NK-92 (cell line): ENCODE results near the gene RSAD1.

Experiments
- DNase-seq: peaks from one replicate; lab custom pipeline; 2025; ENCODE audit not compliant: unreplicated experiment; lab: John Stamatoyannopoulos, UW

Gene RSAD1

GRCh38 chr17:50478391-50479381, at the start of gene RSAD1:
Gene RSAD1, plus strand, starts transcription at chr17:50478860. Its CDS starts 25 bp downstream, at chr17:50478885.
- DNase-seq, result no peak

GRCh38 chr17:50429793-50430192, 48.9 kb upstream of the RSAD1 start:
- no peak for DNase-seq

GRCh38 chr17:50430821-50431618, 47.6 kb upstream of the RSAD1 start:
- no peak for DNase-seq

- no peak for DNase-seq
Measured at GRCh38 chr17:50432125-50432762, 46.4 kb upstream of the RSAD1 start.

GRCh38 chr17:50437409-50437808, 41.3 kb upstream of the RSAD1 start:
- no peak for DNase-seq

GRCh38 chr17:50439008-50439407, 39.7 kb upstream of the RSAD1 start:
- no peak for DNase-seq

- no peak for DNase-seq
Measured at GRCh38 chr17:50440172-50440837, 38.4 kb upstream of the RSAD1 start.

- DNase-seq, result no peak
Measured at GRCh38 chr17:50440838-50441829, 37.5 kb upstream of the RSAD1 start.

GRCh38 chr17:50443505-50443974, 35.1 kb upstream of the RSAD1 start:
- DNase-seq, result no peak

GRCh38 chr17:50444841-50445715, 33.6 kb upstream of the RSAD1 start:
- no peak for DNase-seq

GRCh38 chr17:50445730-50446325, 32.8 kb upstream of the RSAD1 start:
- DNase-seq, result no peak

- DNase-seq, result no peak
Measured at GRCh38 chr17:50447870-50448595, 30.6 kb upstream of the RSAD1 start.

GRCh38 chr17:50448643-50449042, 30.0 kb upstream of the RSAD1 start:
- no peak for DNase-seq

- no peak for DNase-seq
Measured at GRCh38 chr17:50451943-50452629, 26.6 kb upstream of the RSAD1 start.

- DNase-seq, result no peak
Measured at GRCh38 chr17:50452630-50453300, 25.9 kb upstream of the RSAD1 start.

GRCh38 chr17:50453901-50454300, 24.8 kb upstream of the RSAD1 start:
- no peak for DNase-seq
